K562 (cell line): Measurements from ENCODE around the gene DAPK3. TPM values are rescaled to one million over a fixed set of nuclear protein-coding genes. Genes with fewer than 3 reads are reported as not detected.

ENCODE experiments used
- E2F3 ChIP-seq: fragments of 250-450 bp; sonication (Bioruptor Pico); IDR thresholded peaks from 2 replicates; pipeline ENCODE4 v1.4.0; 2020; ENCODE audit warnings: mild to moderate bottlenecking
- ELF4 ChIP-seq: fragments of 450-650 bp; formaldehyde crosslinking; IDR thresholded peaks from 2 replicates; pipeline ENCODE4 v1.4.0; 2022; ENCODE audit warnings: missing genetic modification characterization
- FOXJ3 ChIP-seq: sonication (generic); formaldehyde crosslinking; IDR thresholded peaks from 2 replicates; pipeline ENCODE4 v1.4.0; 2020; ENCODE audit warnings: mild to moderate bottlenecking, missing genetic modification reagents
- HIVEP1 ChIP-seq: fragments of 250-450 bp; sonication (Bioruptor Pico); IDR thresholded peaks from 2 replicates; pipeline ENCODE4 v1.4.0; 2020; ENCODE audit warnings: mild to moderate bottlenecking
- KAT2B ChIP-seq: IDR thresholded peaks from one replicate; pipeline ENCODE4 v1.6.1; 2012; ENCODE audit warnings: low read depth, mild to moderate bottlenecking, control low read depth, inconsistent platforms, low read length, moderate library complexity
- MTA3 ChIP-seq: fragments of 450-650 bp; formaldehyde crosslinking; IDR thresholded peaks from 2 replicates; pipeline ENCODE4 v1.6.1; 2017; ENCODE audit warnings: mild to moderate bottlenecking, borderline replicate concordance
- NELFE ChIP-seq: IDR thresholded peaks from 2 replicates; pipeline ENCODE4 v1.6.1; 2011; ENCODE audit warnings: mild to moderate bottlenecking; ENCODE audit not compliant: insufficient read depth, insufficient read length
- NFXL1 ChIP-seq: fragments of 450-650 bp; formaldehyde crosslinking; IDR thresholded peaks from 2 replicates; pipeline ENCODE4 v1.4.0; 2021; ENCODE audit warnings: mild to moderate bottlenecking
- NR4A1 ChIP-seq, 2 experiments: fragments of 250-450 bp in 1 of 2; fragments of 450-650 bp in 1 of 2; sonication (Bioruptor Pico) in 1 of 2; IDR thresholded peaks; 2 replicates each; pipeline versions ENCODE4 v1.4.0 to v1.6.1; 2016 to 2020; ENCODE audit warnings: mild to moderate bottlenecking in 2 of 2, missing compliant biosample characterization in 1 of 2, missing genetic modification characterization in 1 of 2, moderate library complexity in 1 of 2
- PHF8 ChIP-seq: fragments of 200-600 bp; sonication (generic); IDR thresholded peaks from 2 replicates; pipeline ENCODE4 v1.6.1; 2012; ENCODE audit warnings: mixed run types, mild to moderate bottlenecking, inconsistent platforms, low read length, moderate library complexity, borderline replicate concordance
- PRMT5 ChIP-seq: sonication (generic); formaldehyde crosslinking; IDR thresholded peaks from 2 replicates; pipeline ENCODE4 v1.5.0; 2020; ENCODE audit warnings: missing genetic modification reagents
- RB1 ChIP-seq: fragments of 450-650 bp; IDR thresholded peaks from 2 replicates; pipeline ENCODE4 v1.6.1; 2017; ENCODE audit warnings: low read depth, mild to moderate bottlenecking
- RBFOX2 ChIP-seq: fragments of 200-400 bp; formaldehyde crosslinking; IDR thresholded peaks from 2 replicates; pipeline ENCODE4 v1.6.1; 2017; ENCODE audit warnings: low read depth, mild to moderate bottlenecking, low read length, moderate library complexity
- RBM14 ChIP-seq: fragments of 200-400 bp; formaldehyde crosslinking; IDR thresholded peaks from 2 replicates; pipeline ENCODE4 v1.6.1; 2018; ENCODE audit warnings: low read depth, mild to moderate bottlenecking, low read length, moderate library complexity, borderline replicate concordance; ENCODE audit not compliant: insufficient read depth
- RBM34 ChIP-seq: fragments of 200-400 bp; formaldehyde crosslinking; IDR thresholded peaks from 2 replicates; pipeline ENCODE4 v1.6.1; 2018; ENCODE audit warnings: low read length, borderline replicate concordance; ENCODE audit not compliant: insufficient read depth
- SMAD2 ChIP-seq: fragments of 150-350 bp; IDR thresholded peaks from 2 replicates; pipeline ENCODE4 v1.6.1; 2014; ENCODE audit warnings: low read depth, mild to moderate bottlenecking, low read length
- SMARCB1 ChIP-seq: IDR thresholded peaks from 2 replicates; pipeline ENCODE4 v1.6.1; 2011; ENCODE audit warnings: improper control_type of control experiment, low read depth; ENCODE audit not compliant: insufficient read length
- SMARCC2 ChIP-seq: fragments of 450-650 bp; IDR thresholded peaks from 2 replicates; pipeline ENCODE4 v1.6.1; 2017; ENCODE audit warnings: antibody characterized with exemption, moderate library complexity, mild to moderate bottlenecking, low read depth
- SP1 ChIP-seq: sonication (generic); formaldehyde crosslinking; IDR thresholded peaks from 2 replicates; pipeline ENCODE4 v1.8.1; 2022; ENCODE audit warnings: mild to moderate bottlenecking, missing genetic modification reagents
- STAT5A ChIP-seq: IDR thresholded peaks from 2 replicates; pipeline ENCODE4 v1.6.1; 2012; ENCODE audit warnings: low read length, inconsistent platforms, borderline replicate concordance
- STAT5B ChIP-seq: fragments of 250-450 bp; sonication (Bioruptor Pico); IDR thresholded peaks from 2 replicates; pipeline ENCODE4 v1.8.0; 2021; ENCODE audit warnings: mild to moderate bottlenecking, inconsistent platforms
- TAF15 ChIP-seq: fragments of 200-400 bp; formaldehyde crosslinking; IDR thresholded peaks from 2 replicates; pipeline ENCODE4 v1.6.1; 2017; ENCODE audit warnings: mild to moderate bottlenecking, low read depth, low read length, moderate library complexity
- ZNF184 ChIP-seq: sonication (generic); formaldehyde crosslinking; IDR thresholded peaks from 2 replicates; pipeline ENCODE4 v1.5.0; 2020; ENCODE audit warnings: missing genetic modification reagents
- ZNF224 ChIP-seq: sonication (generic); formaldehyde crosslinking; IDR thresholded peaks from 2 replicates; pipeline ENCODE4 v1.8.0; 2022; ENCODE audit warnings: mild to moderate bottlenecking, missing genetic modification reagents
- ZNF24 ChIP-seq: fragments of 450-650 bp; IDR thresholded peaks from 2 replicates; pipeline ENCODE4 v1.6.1; 2016
- ZNF507 ChIP-seq: conservative IDR thresholded peaks from 2 replicates; pipeline ENCODE4 v1.6.1; 2017; ENCODE audit warnings: missing genetic modification characterization, missing compliant biosample characterization
- ZNF778 ChIP-seq: fragments of 450-650 bp; formaldehyde crosslinking; IDR thresholded peaks from 2 replicates; pipeline ENCODE4 v1.4.0; 2020; ENCODE audit warnings: mild to moderate bottlenecking, moderate library complexity
- polyA plus RNA-seq, 8 experiments: library from polyadenylated mRNA; depleted of rRNA in 4 of 8; stranded (reverse) in 5 of 8; unstranded in 3 of 8; fragments of >200 nt; fragmentation: Nextera tagmentation in 2 of 8; fragmentation: Illumina TruSeq in 1 of 8; extraction: Ambion mirVana in 2 of 8; extraction: Trizol in 1 of 8; gene quantifications; 2 replicates each; pipeline versions ENCODE4 v1.2.1 to v1.2.3, GENCODE V29; 2011 to 2014; ENCODE audit warnings: inconsistent platforms in 1 of 8, missing spikeins in 1 of 8
- total RNA-seq, 7 experiments: library from RNA; depleted of rRNA in 6 of 7; stranded (reverse); fragments of >200 nt in 6 of 7; fragmentation: Illumina TruSeq in 2 of 7; extraction: Trizol in 2 of 7; gene quantifications; 2 replicates each; pipeline versions ENCODE4 v1.2.1 to v1.2.3, GENCODE V29; 2011 to 2021; ENCODE audit warnings: low replicate concordance in 1 of 7
- TF ChIP-seq, protein P1 (sequence below): sonication (generic); formaldehyde crosslinking; IDR thresholded peaks from 2 replicates; pipeline ENCODE4 v1.9.0; 2022; ENCODE audit warnings: mild to moderate bottlenecking, missing genetic modification reagents
- TF ChIP-seq, protein P2 (sequence below): sonication (generic); formaldehyde crosslinking; IDR thresholded peaks from 2 replicates; pipeline ENCODE4 v1.4.0; 2020; ENCODE audit warnings: mild to moderate bottlenecking, missing genetic modification reagents

DAPK3 gene
- total and polyA plus RNA-seq, 9 of the 15 experiments (the other 6 are each of a cell fraction or from before 2014, with no cell fraction given), result 0.14 to 63.4 (median 25.0) TPM

DNA sequence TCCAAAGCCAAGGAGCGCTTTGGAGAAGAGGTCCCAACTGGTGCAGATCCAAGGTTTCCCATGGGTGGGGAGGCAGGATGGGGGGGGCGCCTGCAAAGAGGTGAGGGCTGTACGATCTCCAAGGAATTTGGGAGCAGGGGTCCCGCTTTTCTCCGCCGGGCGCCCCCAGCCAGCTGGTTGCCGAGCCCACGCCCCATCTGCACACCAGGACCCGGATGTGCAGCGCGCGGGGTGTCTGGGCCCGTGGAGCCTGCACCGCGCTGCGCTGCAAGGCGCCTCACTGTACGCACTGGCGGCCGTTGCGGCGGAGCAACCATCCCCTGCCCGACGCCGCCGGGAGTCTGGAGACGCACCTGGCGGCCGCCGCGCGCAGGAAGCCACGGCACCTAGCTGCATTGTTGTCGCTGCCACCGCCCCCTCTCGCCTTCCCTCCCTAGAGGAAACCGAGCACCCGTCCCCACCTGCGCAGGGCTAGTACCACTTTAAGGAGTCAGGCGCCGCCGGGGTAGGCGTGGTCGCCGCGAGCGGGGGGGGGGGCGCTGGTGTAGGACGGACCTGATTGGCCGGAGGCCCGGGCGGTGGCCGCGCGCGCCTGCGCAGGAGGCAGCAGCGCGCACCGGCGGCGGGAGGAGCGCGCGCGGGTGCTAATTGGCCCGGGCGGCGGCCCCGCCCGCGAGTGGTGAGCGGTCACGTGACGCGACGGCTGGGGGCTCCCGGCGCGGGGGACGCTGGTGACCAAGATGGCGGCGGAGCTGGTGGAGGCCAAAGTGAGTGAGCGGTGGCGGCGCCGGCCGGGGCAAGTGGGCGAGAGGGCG, 36.3 kb upstream of the DAPK3 start, which contains the start of gene PIAS4 (continued):
- TF ChIP-seq FOXJ3 (CRISPR knock-in tag) (no peak), ZNF507 (tag) (no peak), SP1 (CRISPR knock-in tag) (peak; percentile 90), HIVEP1 (no peak), TAF15 (no peak), STAT5A (no peak), PHF8 (peak; percentile 90; the same call in 1 of the 2 replicates), SMARCB1 (no peak), PRMT5 (no peak), STAT5B (CRISPR knock-in tag) (no peak), ZNF778 (CRISPR knock-in tag) (no peak), NELFE (no peak), RBFOX2 (peak; percentile 90), RBM14 (no peak), SMAD2 (no peak), SMARCC2 (no peak), RBM34 (no peak), NFXL1 (CRISPR knock-in tag) (no peak), KAT2B (no peak), ELF4 (CRISPR knock-in tag) (no peak), ZNF224 (CRISPR knock-in tag) (no peak), NR4A1 (CRISPR knock-in tag; IDR thresholded peaks at IDR 0.05) (0 out of 2 replicates have a peak, but pooled peaks have one; percentile 47), NR4A1 (tag; IDR thresholded peaks at IDR 0.05) (0 out of 2 replicates have a peak, but pooled peaks have one; percentile 30), ZNF184 (CRISPR knock-in tag) (no peak), MTA3 (peak; percentile 80), ZNF24 (peak; percentile 34; the same call in 1 of the 2 replicates), E2F3 (no peak), RB1 (peak; percentile 85)
- TF ChIP-seq, protein P1, sequence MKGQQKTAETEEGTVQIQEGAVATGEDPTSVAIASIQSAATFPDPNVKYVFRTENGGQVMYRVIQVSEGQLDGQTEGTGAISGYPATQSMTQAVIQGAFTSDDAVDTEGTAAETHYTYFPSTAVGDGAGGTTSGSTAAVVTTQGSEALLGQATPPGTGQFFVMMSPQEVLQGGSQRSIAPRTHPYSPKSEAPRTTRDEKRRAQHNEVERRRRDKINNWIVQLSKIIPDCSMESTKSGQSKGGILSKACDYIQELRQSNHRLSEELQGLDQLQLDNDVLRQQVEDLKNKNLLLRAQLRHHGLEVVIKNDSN, result peak; percentile 91
- TF ChIP-seq, protein P2, sequence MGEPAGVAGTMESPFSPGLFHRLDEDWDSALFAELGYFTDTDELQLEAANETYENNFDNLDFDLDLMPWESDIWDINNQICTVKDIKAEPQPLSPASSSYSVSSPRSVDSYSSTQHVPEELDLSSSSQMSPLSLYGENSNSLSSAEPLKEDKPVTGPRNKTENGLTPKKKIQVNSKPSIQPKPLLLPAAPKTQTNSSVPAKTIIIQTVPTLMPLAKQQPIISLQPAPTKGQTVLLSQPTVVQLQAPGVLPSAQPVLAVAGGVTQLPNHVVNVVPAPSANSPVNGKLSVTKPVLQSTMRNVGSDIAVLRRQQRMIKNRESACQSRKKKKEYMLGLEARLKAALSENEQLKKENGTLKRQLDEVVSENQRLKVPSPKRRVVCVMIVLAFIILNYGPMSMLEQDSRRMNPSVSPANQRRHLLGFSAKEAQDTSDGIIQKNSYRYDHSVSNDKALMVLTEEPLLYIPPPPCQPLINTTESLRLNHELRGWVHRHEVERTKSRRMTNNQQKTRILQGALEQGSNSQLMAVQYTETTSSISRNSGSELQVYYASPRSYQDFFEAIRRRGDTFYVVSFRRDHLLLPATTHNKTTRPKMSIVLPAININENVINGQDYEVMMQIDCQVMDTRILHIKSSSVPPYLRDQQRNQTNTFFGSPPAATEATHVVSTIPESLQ (CRISPR knock-in tag), result peak; percentile 60; the same call in 1 of the 2 replicates
